PFSK-1 (cell line): ENCODE measurements around the gene ELN.

ENCODE experiments used
- POLR2AphosphoS5 ChIP-seq: IDR thresholded peaks from 2 replicates; pipeline ENCODE4 v1.6.1; 2012; ENCODE audit warnings: low read depth, mild to moderate bottlenecking, control low read depth, low read length, moderate library complexity
- REST ChIP-seq, 2 experiments: IDR thresholded peaks; 2 replicates each; pipeline versions ENCODE4 v1.6.1 to v1.8.0; 2011 to 2012; ENCODE audit warnings: low read depth in 2 of 2, low read length in 2 of 2, control low read depth in 1 of 2, inconsistent platforms in 1 of 2, mild to moderate bottlenecking in 1 of 2, moderate library complexity in 1 of 2; ENCODE audit not compliant: insufficient read depth in 1 of 2
- TAF1 ChIP-seq: IDR thresholded peaks from 2 replicates; pipeline ENCODE4 v1.6.1; 2012; ENCODE audit warnings: low read length, control low read depth, borderline replicate concordance; ENCODE audit not compliant: insufficient read depth

GRCh38 chr7:74068378-74069085 is 40.6 kb downstream of the ELN start:
- TF ChIP-seq POLR2AphosphoS5 (no peak), TAF1 (no peak), REST (IDR thresholded peaks at IDR 0.05; ENCODE audit: insufficient read depth in 1 of 2, low read depth in 2 of 2, low read length in 2 of 2) (no peak)
